Measurements from ENCODE around the gene GLTPD2. TPM values are rescaled to one million over a fixed set of nuclear protein-coding genes. Genes with fewer than 3 reads are reported as not detected.

Gene GLTPD2
- not detected for total RNA-seq

- no peaks in the 10 kb centered on the region for H3K36me3 ChIP-seq
- H3K4me3 ChIP-seq, result peak within 1 kb of the TSS; percentile 60 to 64
- TF ChIP-seq CTCF (IDR thresholded peaks at IDR 0.05), result no peak
- H3K4me1 ChIP-seq, result peaks cover 0 to 44% of the 10 kb centered on the region in 2 donors
- H3K9me3 ChIP-seq, result no peaks in the 10 kb centered on the region
- no peaks in the 10 kb centered on the region for H3K27me3 ChIP-seq
- no peak for DNase-seq (ENCODE audit: low spot score)
- H3K27ac ChIP-seq, result peak within 1 kb of the TSS; percentile 90 to 95
Observed at GRCh38 chr17:4788807-4789700, at the start of gene GLTPD2. TSS of gene GLTPD2 (plus strand) at chr17:4788964. CDS start at chr17:4789012, 48 bp downstream.

- Histone ChIP-seq H3K27ac (peak within 1 kb of the TSS; percentile 41 to 74), H3K4me3 (peak within 1 kb of the TSS; percentile 66 to 79), H3K9me3 (no peaks in the 10 kb centered on the region), H3K36me3 (no peaks in the 10 kb centered on the region), H3K27me3 (no peaks in the 10 kb centered on the region), H3K4me1 (peaks cover 0 to 15% of the 10 kb centered on the region in 2 donors)
- TF ChIP-seq CTCF (IDR thresholded peaks at IDR 0.05), result no peak
- no peak for DNase-seq (ENCODE audit: low spot score)
Observed at GRCh38 chr17:4739122-4740024, 49.4 kb upstream of the GLTPD2 start, which contains the start of the genes CXCL16 and ZMYND15. TSS of gene CXCL16 (minus strand) at chr17:4739928. CDS start at chr17:4739339, 589 bp downstream. TSS of gene ZMYND15 (plus strand) at chr17:4739833. CDS start at chr17:4740549, 716 bp downstream.

- peak overlapping the region; percentile 66 to 79 for H3K4me3 ChIP-seq
- no peaks in the 10 kb centered on the region for H3K36me3 ChIP-seq
- no peak for TF ChIP-seq CTCF (IDR thresholded peaks at IDR 0.05)
- H3K4me1 ChIP-seq, result peaks cover 0 to 16% of the 10 kb centered on the region in 2 donors
- no peak for DNase-seq (ENCODE audit: low spot score)
- no peaks in the 10 kb centered on the region for H3K9me3 ChIP-seq
- H3K27me3 ChIP-seq, result peaks cover 0 to 4% of the 10 kb centered on the region in 2 donors
- peak overlapping the region in 1 of 2 donors; percentile 74 for H3K27ac ChIP-seq
Observed at GRCh38 chr17:4740025-4740351, 48.8 kb upstream of the GLTPD2 start.

- Histone ChIP-seq H3K27ac (no peak overlapping the region), H3K9me3 (no peaks in the 10 kb centered on the region), H3K4me1 (peaks cover 0 to 22% of the 10 kb centered on the region in 2 donors), H3K36me3 (no peaks in the 10 kb centered on the region), H3K4me3 (no peak overlapping the region), H3K27me3 (peaks cover under 1 to 10% of the 10 kb centered on the region in 2 donors)
- DNase-seq (ENCODE audit: low spot score), result no peak
- no peak for TF ChIP-seq CTCF (IDR thresholded peaks at IDR 0.05)
Observed at GRCh38 chr17:4740584-4740983, 48.2 kb upstream of the GLTPD2 start.

- H3K4me3 ChIP-seq, result no peak overlapping the region
- DNase-seq (ENCODE audit: low spot score), result no peak
- peaks cover 5 to 14% of the 10 kb centered on the region in 2 donors for H3K27me3 ChIP-seq
- no peaks in the 10 kb centered on the region for H3K9me3 ChIP-seq
- peaks cover 0 to 25% of the 10 kb centered on the region in 2 donors for H3K4me1 ChIP-seq
- H3K36me3 ChIP-seq, result no peaks in the 10 kb centered on the region
- no peak for TF ChIP-seq CTCF (IDR thresholded peaks at IDR 0.05)
- H3K27ac ChIP-seq, result no peak overlapping the region
Observed at GRCh38 chr17:4741544-4741943, 47.2 kb upstream of the GLTPD2 start.
